Kidney (tissue), 14 donors: ENCODE results near the gene RNF149. TPM values are rescaled to one million over a fixed set of nuclear protein-coding genes. Genes with fewer than 3 reads are reported as not detected.

Experiments
- DNase-seq, 5 donors: peaks; one replicate each; pipeline ENCODE4 v3.0.0-alpha.2; 2013 to 2020
- FAIRE-seq: peaks from 2 replicates; lab custom pipeline; 2012; peaks lifted over from hg19 to GRCh38; lab: Jason Lieb, UNC
- H3K27ac ChIP-seq, 2 donors: one replicate each; pipeline ENCODE4 v1.7.0; 2013; ENCODE audit warnings: low read depth in 2 of 2, low read length in 2 of 2, inconsistent platforms in 1 of 2
- H3K27me3 ChIP-seq: one replicate; pipeline ENCODE4 v1.7.1; 2013; ENCODE audit warnings: low read length, inconsistent platforms; ENCODE audit not compliant: control insufficient read depth, insufficient read depth
- H3K36me3 ChIP-seq, 3 donors: one replicate each; pipeline versions ENCODE4 v1.7.0 to v1.7.1; 2013; ENCODE audit warnings: low read length in 3 of 3, control low read depth in 1 of 3, inconsistent platforms in 1 of 3; ENCODE audit not compliant: insufficient read depth in 3 of 3, control insufficient read depth in 2 of 3
- H3K4me1 ChIP-seq, 3 donors: one replicate each; pipeline versions ENCODE4 v1.7.0 to v1.7.1; 2013; ENCODE audit warnings: low read length in 3 of 3, inconsistent platforms in 1 of 3, low read depth in 1 of 3; ENCODE audit not compliant: control insufficient read depth in 2 of 3, insufficient read depth in 2 of 3
- H3K4me3 ChIP-seq, 3 donors: one replicate each; pipeline versions ENCODE4 v1.7.0 to v1.8.1; 2013; ENCODE audit warnings: low read length in 3 of 3, control low read depth in 1 of 3, inconsistent platforms in 1 of 3
- H3K9ac ChIP-seq, 3 donors: one replicate each; pipeline versions ENCODE4 v1.7.0 to v1.7.1; 2013; ENCODE audit warnings: low read length in 3 of 3, control low read depth in 1 of 3, inconsistent platforms in 1 of 3
- H3K9me3 ChIP-seq, 3 donors: one replicate each; pipeline versions ENCODE4 v1.7.0 to v1.7.1; 2013; ENCODE audit warnings: low read length in 3 of 3, control low read depth in 1 of 3, inconsistent platforms in 1 of 3; ENCODE audit not compliant: control insufficient read depth in 2 of 3, insufficient read depth in 1 of 3
- CTCF ChIP-seq: IDR thresholded peaks from 3 replicates; pipeline ENCODE4 v1.5.1; 2012; ENCODE audit warnings: mild to moderate bottlenecking, moderate library complexity, borderline replicate concordance; ENCODE audit not compliant: insufficient read depth; ENCODE audit errors: extremely low read depth
- intact Hi-C: fragments of 100-400 bp; cut with DNase I; formaldehyde crosslinking; loops from one replicate; pipeline ENCODE4 v1.11.1; 2022
- polyA plus RNA-seq: library from polyadenylated mRNA; stranded (reverse); fragments of 350-450 nt; fragmentation: Illumina TruSeq; extraction: RNeasy Lipid Tissue Mini Kit (QIAGEN cat#74804); gene quantifications from one replicate; pipeline ENCODE4 v1.2.3, GENCODE V29; 2014; ENCODE audit warnings: low read depth, low replicate concordance; ENCODE audit not compliant: insufficient read depth
- total RNA-seq: library from RNA; stranded (reverse); fragmentation: NEBNext Ultra II Directional; extraction: Animal tissue kit (Norgen Biotek cat#: 25700); gene quantifications from one replicate; pipeline ENCODE4 v1.2.1, GENCODE V29; 2021
- donor health status: control.
- donor health status: control.
- donor health status: control.
- donor health status: control.
- donor health status: control.
- donor health status: DM: yes; HTN: yes; CAD: no.
- donor health status: Normal renal cell carcinoma (clear cell type).

RNF149 gene
- total and polyA plus RNA-seq, 2 donors from 2014 or later: 30.1 to 75.8 TPM

GRCh38 chr2:101332885-101333766 is 24.6 kb upstream of the RNF149 start:
- Histone ChIP-seq H3K4me3 (no peak overlapping the region), H3K4me1 (peaks cover 0 to 4% (median 0%) of the 10 kb centered on the region in 3 donors), H3K27ac (no peak overlapping the region), H3K9me3 (no peaks in the 10 kb centered on the region), H3K36me3 (no peaks in the 10 kb centered on the region), H3K9ac (no peak overlapping the region), H3K27me3 (no peaks in the 10 kb centered on the region)
- intact Hi-C loops: no loop called here
- DNase-seq (no peak), FAIRE-seq (no peak)
- no peak for TF ChIP-seq CTCF

GRCh38 chr2:101331202-101331601 is 22.7 kb upstream of the RNF149 start:
- no peak overlapping the region for H3K9ac ChIP-seq

GRCh38 chr2:101330253-101330933 is 21.9 kb upstream of the RNF149 start:
- FAIRE-seq (no peak), DNase-seq (peak in 3 of 5 donors; percentile 27 to 85 (median 56))
- Histone ChIP-seq H3K9ac (no peak overlapping the region), H3K4me1 (peaks cover 0 to 4% (median 0%) of the 10 kb centered on the region in 3 donors), H3K27me3 (no peaks in the 10 kb centered on the region), H3K9me3 (no peaks in the 10 kb centered on the region), H3K27ac (no peak overlapping the region), H3K4me3 (no peak overlapping the region), H3K36me3 (no peaks in the 10 kb centered on the region)
- intact Hi-C loops: no loop called here
- no peak for TF ChIP-seq CTCF

More at GRCh38 chr2:101331202-101331601, 22.7 kb upstream of the RNF149 start:
- no peak for FAIRE-seq
- no peaks in the 10 kb centered on the region for H3K36me3 ChIP-seq
- H3K27ac ChIP-seq: no peak overlapping the region
- H3K27me3 ChIP-seq: no peaks in the 10 kb centered on the region
- no peaks in the 10 kb centered on the region for H3K9me3 ChIP-seq
- no peak overlapping the region for H3K4me3 ChIP-seq
- no peak for TF ChIP-seq CTCF
- peaks cover 0 to 4% (median 0%) of the 10 kb centered on the region in 3 donors for H3K4me1 ChIP-seq
- no peak for DNase-seq
- intact Hi-C loops: no loop called here
